Measurements from ENCODE around the gene UROD. TPM values are rescaled to one million over a fixed set of nuclear protein-coding genes. Genes with fewer than 3 reads are reported as not detected.

UROD gene
- total RNA-seq, result 10 to 100 TPM; 42.6 to 68.8 (median 61.7) TPM

GRCh38 chr1:45011837-45012638 lies at the start of gene UROD:
Gene UROD (plus strand): TSS chr1:45012254. CDS start chr1:45012266, 12 bp downstream.
- no peaks in the 10 kb centered on the region for H3K27me3 ChIP-seq
- peak within 1 kb of the TSS; percentile 75 to 99 (median 92) for H3K4me3 ChIP-seq
- in situ Hi-C loops (cut with MboI; ENCODE audit: low sequenced_read_pairs in 4 of 4), result loop anchor here in 3 of 4 donors (5.0 to 25.0 kb wide), 7 partner anchors 290 to 553 kb away; partner anchors contain the start of genes TESK2 (in 3 of the 3) and AKR1A1 (in 2 of the 3)
- no peaks in the 10 kb centered on the region for H3K9me3 ChIP-seq
- H3K36me3 ChIP-seq, result peaks cover 0 to 46% of the 10 kb centered on the region in 2 donors
- intact Hi-C loops (cut with DNase I; ENCODE audit: low total_unique reads), result loop anchor here (1.0 to 10.0 kb wide), 8 partner anchors 26 to 560 kb away; partner anchors contain the start of genes AKR1A1, BEST4, EIF2B3 and ZSWIM5
- TF ChIP-seq CTCF (IDR thresholded peaks at IDR 0.05 in 4 of 5, conservative IDR thresholded peaks at IDR 0.05 in 1 of 5) (no peak), POLR2A (IDR thresholded peaks at IDR 0.05) (peak; percentile 34 to 75)
- peaks cover 39 to 44% of the 10 kb centered on the region in 2 donors for H3K4me1 ChIP-seq
- peak within 1 kb of the TSS; percentile 88 to 96 (median 92) for H3K27ac ChIP-seq
- DNase-seq, result peak; percentile 88 to 93
- peak; percentile 86 to 90 for ATAC-seq

- Histone ChIP-seq H3K9me3 (no peaks in the 10 kb centered on the region), H3K27ac (no peak overlapping the region), H3K36me3 (peaks cover 0 to 6% of the 10 kb centered on the region in 2 donors), H3K27me3 (no peaks in the 10 kb centered on the region), H3K4me3 (no peak overlapping the region), H3K4me1 (peaks cover 0 to 2% of the 10 kb centered on the region in 2 donors)
- intact Hi-C loops (cut with DNase I; ENCODE audit: low total_unique reads), result no loop called here
- ATAC-seq, result no peak
- in situ Hi-C loops (cut with MboI; ENCODE audit: low sequenced_read_pairs in 4 of 4), result no loop called here
- no peak for DNase-seq
- TF ChIP-seq CTCF (IDR thresholded peaks at IDR 0.05 in 4 of 5, conservative IDR thresholded peaks at IDR 0.05 in 1 of 5) (no peak), POLR2A (IDR thresholded peaks at IDR 0.05) (no peak)
Measured at GRCh38 chr1:44962729-44963128, 49.3 kb upstream of the UROD start.

GRCh38 chr1:44964396-44964795 lies 47.7 kb upstream of the UROD start:
- H3K4me3 ChIP-seq, result no peak overlapping the region
- no peak overlapping the region for H3K27ac ChIP-seq
- ATAC-seq, result no peak
- TF ChIP-seq CTCF (IDR thresholded peaks at IDR 0.05 in 4 of 5, conservative IDR thresholded peaks at IDR 0.05 in 1 of 5), result no peak
- no peak for TF ChIP-seq POLR2A (IDR thresholded peaks at IDR 0.05)
- H3K27me3 ChIP-seq, result no peaks in the 10 kb centered on the region
- H3K36me3 ChIP-seq, result no peaks in the 10 kb centered on the region
- no peak for DNase-seq
- no peaks in the 10 kb centered on the region for H3K9me3 ChIP-seq
- intact Hi-C loops (cut with DNase I; ENCODE audit: low total_unique reads) (no loop called here), in situ Hi-C loops (cut with MboI; ENCODE audit: low sequenced_read_pairs in 4 of 4) (no loop called here)
- peaks cover 2 to 4% of the 10 kb centered on the region in 2 donors for H3K4me1 ChIP-seq

- Histone ChIP-seq H3K4me3 (no peak overlapping the region), H3K9me3 (no peaks in the 10 kb centered on the region), H3K36me3 (peaks cover 0 to 12% of the 10 kb centered on the region in 2 donors), H3K4me1 (peaks cover 0 to 4% of the 10 kb centered on the region in 2 donors), H3K27ac (peak overlapping the region in 2 of 4 donors; percentile 14 to 16), H3K27me3 (no peaks in the 10 kb centered on the region)
- no peak for DNase-seq
- no peak for ATAC-seq
- TF ChIP-seq CTCF (IDR thresholded peaks at IDR 0.05 in 4 of 5, conservative IDR thresholded peaks at IDR 0.05 in 1 of 5), result no peak
- no peak for TF ChIP-seq POLR2A (IDR thresholded peaks at IDR 0.05)
- intact Hi-C loops (cut with DNase I; ENCODE audit: low total_unique reads) (no loop called here), in situ Hi-C loops (cut with MboI; ENCODE audit: low sequenced_read_pairs in 4 of 4) (no loop called here)
Measured at GRCh38 chr1:44970317-44970716, 41.7 kb upstream of the UROD start.
